Endothelial cell of umbilical vein (primary cell): ENCODE results near the gene PAEP.

Experiments
- EZH2 ChIP-seq: IDR thresholded peaks from 2 replicates; pipeline ENCODE4 v1.6.1; 2012; ENCODE audit warnings: borderline replicate concordance, low read depth, mild to moderate bottlenecking, moderate library complexity, low read length, inconsistent platforms; ENCODE audit not compliant: severe bottlenecking
- GATA2 ChIP-seq: IDR thresholded peaks from 2 replicates; pipeline ENCODE4 v1.7.0; 2011; ENCODE audit warnings: low read depth, mild to moderate bottlenecking, moderate library complexity, mixed read lengths, low read length; ENCODE audit not compliant: insufficient read length, insufficient read depth
- POLR2A ChIP-seq: IDR thresholded peaks from 2 replicates; pipeline ENCODE4 v1.6.1; 2012; ENCODE audit warnings: low read depth, mild to moderate bottlenecking, control low read depth, low read length
- POLR2AphosphoS5 ChIP-seq: IDR thresholded peaks from 2 replicates; pipeline ENCODE4 v1.6.1; 2012; ENCODE audit warnings: low read depth, mild to moderate bottlenecking, control low read depth, low read length, moderate library complexity; ENCODE audit not compliant: insufficient read depth
- TF ChIP-seq, protein P1 (sequence below), 2 donors: IDR thresholded peaks; 1 replicate in 1 of 2; 2 replicates in 1 of 2; pipeline ENCODE4 v1.5.1; 2011; ENCODE audit warnings: low read length in 2 of 2, mild to moderate bottlenecking in 2 of 2, moderate library complexity in 2 of 2, control low read depth in 1 of 2, inconsistent platforms in 1 of 2, low read depth in 1 of 2; ENCODE audit not compliant: insufficient read depth in 1 of 2; ENCODE audit errors: extremely low read depth in 1 of 2
- TF ChIP-seq, protein P2 (sequence below): IDR thresholded peaks from 2 replicates; pipeline ENCODE4 v1.6.1; 2011; ENCODE audit not compliant: insufficient read depth, insufficient read length

DNA sequence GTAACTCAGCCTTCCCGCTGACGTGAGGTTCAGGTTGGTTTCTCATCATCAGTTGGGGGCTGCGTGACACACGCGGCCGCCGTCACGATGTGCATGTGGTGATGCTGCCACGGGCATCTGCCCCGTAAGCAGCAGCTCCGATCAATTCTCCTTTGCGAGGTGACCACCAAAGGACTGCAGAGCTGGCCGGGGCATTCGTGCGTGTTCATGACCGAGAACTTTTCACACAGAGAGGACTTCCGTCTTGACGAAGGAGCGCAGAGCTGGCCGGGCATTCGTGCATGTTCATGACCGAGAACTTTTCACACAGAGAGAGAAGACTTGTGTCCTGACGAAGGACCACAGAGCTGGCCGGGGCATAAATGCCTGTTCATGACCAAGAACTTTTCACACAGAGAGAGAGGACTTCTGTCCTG lies 44.1 kb upstream of the PAEP start:
- TF ChIP-seq POLR2A (no peak), EZH2 (no peak), POLR2AphosphoS5 (no peak), GATA2 (no peak)
- TF ChIP-seq, protein P1, sequence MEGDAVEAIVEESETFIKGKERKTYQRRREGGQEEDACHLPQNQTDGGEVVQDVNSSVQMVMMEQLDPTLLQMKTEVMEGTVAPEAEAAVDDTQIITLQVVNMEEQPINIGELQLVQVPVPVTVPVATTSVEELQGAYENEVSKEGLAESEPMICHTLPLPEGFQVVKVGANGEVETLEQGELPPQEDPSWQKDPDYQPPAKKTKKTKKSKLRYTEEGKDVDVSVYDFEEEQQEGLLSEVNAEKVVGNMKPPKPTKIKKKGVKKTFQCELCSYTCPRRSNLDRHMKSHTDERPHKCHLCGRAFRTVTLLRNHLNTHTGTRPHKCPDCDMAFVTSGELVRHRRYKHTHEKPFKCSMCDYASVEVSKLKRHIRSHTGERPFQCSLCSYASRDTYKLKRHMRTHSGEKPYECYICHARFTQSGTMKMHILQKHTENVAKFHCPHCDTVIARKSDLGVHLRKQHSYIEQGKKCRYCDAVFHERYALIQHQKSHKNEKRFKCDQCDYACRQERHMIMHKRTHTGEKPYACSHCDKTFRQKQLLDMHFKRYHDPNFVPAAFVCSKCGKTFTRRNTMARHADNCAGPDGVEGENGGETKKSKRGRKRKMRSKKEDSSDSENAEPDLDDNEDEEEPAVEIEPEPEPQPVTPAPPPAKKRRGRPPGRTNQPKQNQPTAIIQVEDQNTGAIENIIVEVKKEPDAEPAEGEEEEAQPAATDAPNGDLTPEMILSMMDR (IDR thresholded peaks at IDR 0.05; ENCODE audit: extremely low read depth in 1 of 2, insufficient read depth in 1 of 2, low read depth in 1 of 2, low read length in 2 of 2), result no peak
- TF ChIP-seq, protein P2, sequence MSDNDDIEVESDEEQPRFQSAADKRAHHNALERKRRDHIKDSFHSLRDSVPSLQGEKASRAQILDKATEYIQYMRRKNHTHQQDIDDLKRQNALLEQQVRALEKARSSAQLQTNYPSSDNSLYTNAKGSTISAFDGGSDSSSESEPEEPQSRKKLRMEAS, result no peak
